Hepatocyte (in vitro differentiated cells): ENCODE measurements around the gene OR52H1.

ENCODE experiments used
- CTCF ChIP-seq: fragments of 200-600 bp; sonication (generic); IDR thresholded peaks from 2 replicates; pipeline ENCODE4 v1.5.1; 2016; ENCODE audit warnings: antibody characterized with exemption, mild to moderate bottlenecking; ENCODE audit not compliant: poor library complexity
- EZH2 ChIP-seq: fragments of 200-600 bp; sonication (generic); IDR thresholded peaks from 2 replicates; pipeline ENCODE4 v1.6.1; 2016; ENCODE audit warnings: antibody characterized with exemption, mild to moderate bottlenecking, borderline replicate concordance
- EZH2phosphoT487 ChIP-seq: fragments of 200-600 bp; sonication (generic); IDR thresholded peaks from one replicate; pipeline ENCODE4 v1.6.1; 2018; ENCODE audit warnings: antibody characterized with exemption, mild to moderate bottlenecking, low read depth, moderate library complexity; ENCODE audit not compliant: unreplicated experiment, severe bottlenecking

GRCh38 chr11:5574654-5575053 is 26.3 kb upstream of the OR52H1 start:
- TF ChIP-seq EZH2 (no peak), CTCF (no peak), EZH2phosphoT487 (no peak)
